Esophagus squamous epithelium (tissue), 4 donors: ENCODE measurements around the gene MRFAP1L1.

Experiments
- POLR2A ChIP-seq, 4 donors: fragments of 450-650 bp; IDR thresholded peaks; one replicate each; pipeline ENCODE4 v1.6.1; 2017; ENCODE audit warnings: antibody characterized with exemption in 4 of 4, mild to moderate bottlenecking in 4 of 4, moderate library complexity in 3 of 4
- TF ChIP-seq, protein P1 (sequence below), 6 experiments: fragments of 450-650 bp in 4 of 6; fragments of 200-600 bp in 2 of 6; sonication (generic) in 2 of 6; IDR thresholded peaks; one replicate each; pipeline ENCODE4 v1.5.1; 2016 to 2019; ENCODE audit warnings: antibody characterized with exemption in 6 of 6, mild to moderate bottlenecking in 4 of 6, moderate library complexity in 4 of 6

DNA sequence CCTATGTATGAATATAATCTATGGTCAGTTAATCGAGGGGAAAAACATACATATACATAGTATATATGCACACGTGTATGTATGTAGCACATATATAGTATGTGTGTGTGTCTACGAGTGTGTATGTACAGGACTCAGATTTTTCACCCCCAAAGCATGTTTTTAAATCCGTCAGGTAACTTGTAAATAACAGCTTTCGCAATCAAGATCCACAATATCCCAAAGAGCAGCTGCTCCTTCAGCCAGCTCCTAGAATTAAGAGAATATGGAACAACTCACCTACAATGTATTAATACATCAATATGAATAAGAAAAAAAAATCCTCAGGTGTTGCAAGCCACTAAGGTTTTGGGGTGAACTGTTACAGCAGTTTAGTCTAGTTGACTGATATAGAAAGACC, 3.5 kb downstream of the MRFAP1L1 start:
- TF ChIP-seq, protein P1, sequence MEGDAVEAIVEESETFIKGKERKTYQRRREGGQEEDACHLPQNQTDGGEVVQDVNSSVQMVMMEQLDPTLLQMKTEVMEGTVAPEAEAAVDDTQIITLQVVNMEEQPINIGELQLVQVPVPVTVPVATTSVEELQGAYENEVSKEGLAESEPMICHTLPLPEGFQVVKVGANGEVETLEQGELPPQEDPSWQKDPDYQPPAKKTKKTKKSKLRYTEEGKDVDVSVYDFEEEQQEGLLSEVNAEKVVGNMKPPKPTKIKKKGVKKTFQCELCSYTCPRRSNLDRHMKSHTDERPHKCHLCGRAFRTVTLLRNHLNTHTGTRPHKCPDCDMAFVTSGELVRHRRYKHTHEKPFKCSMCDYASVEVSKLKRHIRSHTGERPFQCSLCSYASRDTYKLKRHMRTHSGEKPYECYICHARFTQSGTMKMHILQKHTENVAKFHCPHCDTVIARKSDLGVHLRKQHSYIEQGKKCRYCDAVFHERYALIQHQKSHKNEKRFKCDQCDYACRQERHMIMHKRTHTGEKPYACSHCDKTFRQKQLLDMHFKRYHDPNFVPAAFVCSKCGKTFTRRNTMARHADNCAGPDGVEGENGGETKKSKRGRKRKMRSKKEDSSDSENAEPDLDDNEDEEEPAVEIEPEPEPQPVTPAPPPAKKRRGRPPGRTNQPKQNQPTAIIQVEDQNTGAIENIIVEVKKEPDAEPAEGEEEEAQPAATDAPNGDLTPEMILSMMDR (IDR thresholded peaks at IDR 0.05), result no peak
- TF ChIP-seq POLR2A (IDR thresholded peaks at IDR 0.05), result no peak
